ENCODE data around the gene DAP. TPM values are rescaled to one million over a fixed set of nuclear protein-coding genes. Genes with fewer than 3 reads are reported as not detected.

Gene DAP
- total RNA-seq, 1 donor from 2014 or later = 117 TPM

DNA sequence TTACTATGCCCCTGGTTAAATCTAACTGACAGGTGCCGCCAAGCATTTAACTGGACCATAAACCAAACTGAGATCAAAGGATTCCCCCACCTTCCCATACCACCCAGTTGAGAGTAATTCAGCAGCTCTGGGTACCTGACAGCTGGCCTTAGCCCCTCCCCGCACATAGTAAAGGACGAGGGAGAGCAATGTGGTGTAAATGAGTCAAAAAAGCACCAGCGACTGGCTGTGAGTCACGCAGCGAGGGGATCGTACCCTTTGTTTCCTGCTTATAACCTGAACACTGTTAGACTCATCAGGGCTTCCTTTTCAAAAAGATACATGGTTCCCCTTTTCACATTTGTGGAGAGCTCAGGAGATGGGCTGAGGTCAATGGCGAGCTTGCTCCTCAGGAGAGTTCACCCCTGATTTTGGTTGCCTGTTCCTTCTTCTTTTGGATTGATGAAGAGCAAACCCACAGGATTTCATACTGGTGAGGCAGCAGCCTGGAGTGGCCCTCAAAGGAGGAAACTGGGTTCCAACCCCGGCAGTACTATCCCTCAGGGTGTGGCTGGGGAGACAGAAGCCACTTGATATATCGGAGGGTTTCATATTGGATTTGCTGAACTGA lies 125.7 kb downstream of the DAP start:
- H3K9me3 ChIP-seq = no peaks in the 10 kb centered on the region
- no peaks in the 10 kb centered on the region for H3K36me3 ChIP-seq
- no peaks in the 10 kb centered on the region for H3K27me3 ChIP-seq
- H3K4me3 ChIP-seq = no peak overlapping the region
- H3K4me1 ChIP-seq = no peaks in the 10 kb centered on the region
- DNase-seq (ENCODE audit: low spot score in 2 of 2) = no peak
- no peak overlapping the region for H3K27ac ChIP-seq
- TF ChIP-seq CTCF (IDR thresholded peaks at IDR 0.05) = no peak
- intact Hi-C loops (cut with DNase I) = no loop called here

- Histone ChIP-seq H3K27ac (no peak overlapping the region), H3K4me1 (no peaks in the 10 kb centered on the region), H3K4me3 (no peak overlapping the region), H3K9me3 (no peaks in the 10 kb centered on the region), H3K36me3 (no peaks in the 10 kb centered on the region), H3K27me3 (no peaks in the 10 kb centered on the region)
- intact Hi-C loops (cut with DNase I) = no loop called here
- no peak for DNase-seq (ENCODE audit: low spot score in 2 of 2)
- no peak for TF ChIP-seq CTCF (IDR thresholded peaks at IDR 0.05)
Observed at GRCh38 chr5:10634562-10634961, 126.5 kb downstream of the DAP start.

- no peak for DNase-seq (ENCODE audit: low spot score in 2 of 2)
- no peak overlapping the region for H3K4me3 ChIP-seq
- no peak for TF ChIP-seq CTCF (IDR thresholded peaks at IDR 0.05)
- intact Hi-C loops (cut with DNase I) = no loop called here
- no peak overlapping the region for H3K27ac ChIP-seq
- H3K27me3 ChIP-seq = no peaks in the 10 kb centered on the region
- H3K9me3 ChIP-seq = no peaks in the 10 kb centered on the region
- H3K36me3 ChIP-seq = no peaks in the 10 kb centered on the region
- H3K4me1 ChIP-seq = no peaks in the 10 kb centered on the region
Observed at GRCh38 chr5:10634050-10634449, 127.0 kb downstream of the DAP start.

DNA sequence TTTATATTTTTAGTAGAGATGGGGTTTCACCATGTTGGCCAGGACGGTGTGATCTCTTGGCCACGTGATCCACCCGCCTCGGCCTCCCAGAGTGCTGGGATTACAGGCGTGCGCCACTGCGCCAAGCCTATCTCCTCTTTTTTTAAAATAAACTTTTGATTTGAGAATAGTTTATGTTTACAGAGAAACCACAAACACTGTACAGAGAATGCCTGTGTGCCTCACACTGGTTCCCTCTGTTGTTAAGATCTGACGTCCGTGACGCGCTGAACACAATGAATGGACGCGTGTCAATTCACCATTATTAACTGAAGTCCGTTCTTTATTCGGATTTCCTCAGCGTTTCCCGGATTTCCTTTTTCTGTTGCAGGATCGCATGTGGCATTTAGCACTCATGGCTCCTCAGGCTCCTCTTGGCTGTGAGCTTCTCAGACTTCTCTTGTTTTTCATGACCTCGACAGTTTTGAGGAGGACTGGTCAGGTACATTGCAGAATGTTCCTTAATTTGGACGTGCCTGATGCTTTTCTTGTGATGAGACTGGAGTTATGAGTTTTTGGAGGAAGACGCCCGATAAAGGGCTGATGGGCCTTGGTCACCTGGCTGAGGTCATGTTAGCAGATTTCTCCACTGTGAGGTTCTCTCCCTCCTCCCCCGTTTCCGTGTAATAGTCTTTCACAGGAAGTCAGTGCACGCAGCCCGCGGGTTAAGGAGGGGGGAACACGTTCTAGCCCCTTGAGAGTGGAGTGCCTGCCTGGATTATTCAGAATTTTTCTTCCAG lies 127.6 kb downstream of the DAP start:
- no peaks in the 10 kb centered on the region for H3K27me3 ChIP-seq
- no peaks in the 10 kb centered on the region for H3K9me3 ChIP-seq
- no peak for DNase-seq (ENCODE audit: low spot score in 2 of 2)
- no peaks in the 10 kb centered on the region for H3K4me1 ChIP-seq
- H3K36me3 ChIP-seq = no peaks in the 10 kb centered on the region
- no peak for TF ChIP-seq CTCF (IDR thresholded peaks at IDR 0.05)
- no peak overlapping the region for H3K4me3 ChIP-seq
- intact Hi-C loops (cut with DNase I) = no loop called here
- H3K27ac ChIP-seq = no peak overlapping the region

GRCh38 chr5:10632110-10632761 lies 128.8 kb downstream of the DAP start:
- H3K9me3 ChIP-seq = no peaks in the 10 kb centered on the region
- no peaks in the 10 kb centered on the region for H3K36me3 ChIP-seq
- no peak overlapping the region for H3K27ac ChIP-seq
- no peak overlapping the region for H3K4me3 ChIP-seq
- intact Hi-C loops (cut with DNase I) = no loop called here
- no peak for DNase-seq (ENCODE audit: low spot score in 2 of 2)
- TF ChIP-seq CTCF (IDR thresholded peaks at IDR 0.05) = no peak
- peaks cover 0 to 4% of the 10 kb centered on the region in 2 donors for H3K4me1 ChIP-seq
- no peaks in the 10 kb centered on the region for H3K27me3 ChIP-seq

All from ascending aorta (tissue), 2 donors.